Kidney (tissue), 14 donors: Measurements from ENCODE around the gene NFE2L1. TPM values are rescaled to one million over a fixed set of nuclear protein-coding genes. Genes with fewer than 3 reads are reported as not detected.
A peak's percentile ranks its signal among the peaks of the same experiment; 100 is the strongest.

Experiments
- DNase-seq, 5 donors: peaks; one replicate each; pipeline ENCODE4 v3.0.0-alpha.2; 2013 to 2020
- FAIRE-seq: peaks from 2 replicates; lab custom pipeline; 2012; peaks lifted over from hg19 to GRCh38; lab: Jason Lieb, UNC
- H3K27ac ChIP-seq, 2 donors: one replicate each; pipeline ENCODE4 v1.7.0; 2013; ENCODE audit warnings: low read depth in 2 of 2, low read length in 2 of 2, inconsistent platforms in 1 of 2
- H3K27me3 ChIP-seq: one replicate; pipeline ENCODE4 v1.7.1; 2013; ENCODE audit warnings: low read length, inconsistent platforms; ENCODE audit not compliant: control insufficient read depth, insufficient read depth
- H3K36me3 ChIP-seq, 3 donors: one replicate each; pipeline versions ENCODE4 v1.7.0 to v1.7.1; 2013; ENCODE audit warnings: low read length in 3 of 3, control low read depth in 1 of 3, inconsistent platforms in 1 of 3; ENCODE audit not compliant: insufficient read depth in 3 of 3, control insufficient read depth in 2 of 3
- H3K4me1 ChIP-seq, 3 donors: one replicate each; pipeline versions ENCODE4 v1.7.0 to v1.7.1; 2013; ENCODE audit warnings: low read length in 3 of 3, inconsistent platforms in 1 of 3, low read depth in 1 of 3; ENCODE audit not compliant: control insufficient read depth in 2 of 3, insufficient read depth in 2 of 3
- H3K4me3 ChIP-seq, 3 donors: one replicate each; pipeline versions ENCODE4 v1.7.0 to v1.8.1; 2013; ENCODE audit warnings: low read length in 3 of 3, control low read depth in 1 of 3, inconsistent platforms in 1 of 3
- H3K9ac ChIP-seq, 3 donors: one replicate each; pipeline versions ENCODE4 v1.7.0 to v1.7.1; 2013; ENCODE audit warnings: low read length in 3 of 3, control low read depth in 1 of 3, inconsistent platforms in 1 of 3
- H3K9me3 ChIP-seq, 3 donors: one replicate each; pipeline versions ENCODE4 v1.7.0 to v1.7.1; 2013; ENCODE audit warnings: low read length in 3 of 3, control low read depth in 1 of 3, inconsistent platforms in 1 of 3; ENCODE audit not compliant: control insufficient read depth in 2 of 3, insufficient read depth in 1 of 3
- intact Hi-C: fragments of 100-400 bp; cut with DNase I; formaldehyde crosslinking; loops from one replicate; pipeline ENCODE4 v1.11.1; 2022
- polyA plus RNA-seq: library from polyadenylated mRNA; stranded (reverse); fragments of 350-450 nt; fragmentation: Illumina TruSeq; extraction: RNeasy Lipid Tissue Mini Kit (QIAGEN cat#74804); gene quantifications from one replicate; pipeline ENCODE4 v1.2.3, GENCODE V29; 2014; ENCODE audit warnings: low read depth, low replicate concordance; ENCODE audit not compliant: insufficient read depth
- total RNA-seq: library from RNA; stranded (reverse); fragmentation: NEBNext Ultra II Directional; extraction: Animal tissue kit (Norgen Biotek cat#: 25700); gene quantifications from one replicate; pipeline ENCODE4 v1.2.1, GENCODE V29; 2021
- TF ChIP-seq, protein P1 (sequence below): IDR thresholded peaks from 3 replicates; pipeline ENCODE4 v1.5.1; 2012; ENCODE audit warnings: mild to moderate bottlenecking, moderate library complexity, borderline replicate concordance; ENCODE audit not compliant: insufficient read depth; ENCODE audit errors: extremely low read depth
- donor health status: control.
- donor health status: control.
- donor health status: control.
- donor health status: control.
- donor health status: control.
- donor health status: DM: yes; HTN: yes; CAD: no.
- donor health status: Normal renal cell carcinoma (clear cell type).

Gene NFE2L1
- total and polyA plus RNA-seq, 2 donors from 2014 or later, result 146 to 254 TPM

DNA sequence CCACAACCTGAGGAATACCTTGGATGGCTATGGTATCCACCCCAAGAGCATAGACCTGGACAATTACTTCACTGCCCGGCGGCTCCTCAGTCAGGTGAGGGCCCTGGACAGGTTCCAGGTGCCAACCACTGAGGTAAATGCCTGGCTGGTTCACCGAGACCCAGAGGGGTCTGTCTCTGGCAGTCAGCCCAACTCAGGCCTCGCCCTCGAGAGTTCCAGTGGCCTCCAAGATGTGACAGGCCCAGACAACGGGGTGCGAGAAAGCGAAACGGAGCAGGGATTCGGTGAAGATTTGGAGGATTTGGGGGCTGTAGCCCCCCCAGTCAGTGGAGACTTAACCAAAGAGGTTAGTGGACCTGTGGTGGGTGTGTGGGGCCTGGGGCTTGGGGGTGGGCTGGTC, 3.1 kb downstream of the NFE2L1 start:
- H3K9me3 ChIP-seq, result no peaks in the 10 kb centered on the region
- H3K27ac ChIP-seq, result peak overlapping the region; percentile 95 to 98
- H3K27me3 ChIP-seq, result no peaks in the 10 kb centered on the region
- TF ChIP-seq, protein P1, sequence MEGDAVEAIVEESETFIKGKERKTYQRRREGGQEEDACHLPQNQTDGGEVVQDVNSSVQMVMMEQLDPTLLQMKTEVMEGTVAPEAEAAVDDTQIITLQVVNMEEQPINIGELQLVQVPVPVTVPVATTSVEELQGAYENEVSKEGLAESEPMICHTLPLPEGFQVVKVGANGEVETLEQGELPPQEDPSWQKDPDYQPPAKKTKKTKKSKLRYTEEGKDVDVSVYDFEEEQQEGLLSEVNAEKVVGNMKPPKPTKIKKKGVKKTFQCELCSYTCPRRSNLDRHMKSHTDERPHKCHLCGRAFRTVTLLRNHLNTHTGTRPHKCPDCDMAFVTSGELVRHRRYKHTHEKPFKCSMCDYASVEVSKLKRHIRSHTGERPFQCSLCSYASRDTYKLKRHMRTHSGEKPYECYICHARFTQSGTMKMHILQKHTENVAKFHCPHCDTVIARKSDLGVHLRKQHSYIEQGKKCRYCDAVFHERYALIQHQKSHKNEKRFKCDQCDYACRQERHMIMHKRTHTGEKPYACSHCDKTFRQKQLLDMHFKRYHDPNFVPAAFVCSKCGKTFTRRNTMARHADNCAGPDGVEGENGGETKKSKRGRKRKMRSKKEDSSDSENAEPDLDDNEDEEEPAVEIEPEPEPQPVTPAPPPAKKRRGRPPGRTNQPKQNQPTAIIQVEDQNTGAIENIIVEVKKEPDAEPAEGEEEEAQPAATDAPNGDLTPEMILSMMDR, result no peak
- H3K9ac ChIP-seq, result peak overlapping the region in 1 of 3 donors; percentile 47
- intact Hi-C loops, result no loop called here
- no peak for FAIRE-seq
- peaks cover 3 to 18% (median 6%) of the 10 kb centered on the region in 3 donors for H3K36me3 ChIP-seq
- peak overlapping the region in 2 of 3 donors; percentile 55 to 94 for H3K4me3 ChIP-seq
- H3K4me1 ChIP-seq, result peaks cover 18 to 54% (median 49%) of the 10 kb centered on the region in 3 donors
- DNase-seq, result peak in 2 of 5 donors; percentile 58 to 85

DNA sequence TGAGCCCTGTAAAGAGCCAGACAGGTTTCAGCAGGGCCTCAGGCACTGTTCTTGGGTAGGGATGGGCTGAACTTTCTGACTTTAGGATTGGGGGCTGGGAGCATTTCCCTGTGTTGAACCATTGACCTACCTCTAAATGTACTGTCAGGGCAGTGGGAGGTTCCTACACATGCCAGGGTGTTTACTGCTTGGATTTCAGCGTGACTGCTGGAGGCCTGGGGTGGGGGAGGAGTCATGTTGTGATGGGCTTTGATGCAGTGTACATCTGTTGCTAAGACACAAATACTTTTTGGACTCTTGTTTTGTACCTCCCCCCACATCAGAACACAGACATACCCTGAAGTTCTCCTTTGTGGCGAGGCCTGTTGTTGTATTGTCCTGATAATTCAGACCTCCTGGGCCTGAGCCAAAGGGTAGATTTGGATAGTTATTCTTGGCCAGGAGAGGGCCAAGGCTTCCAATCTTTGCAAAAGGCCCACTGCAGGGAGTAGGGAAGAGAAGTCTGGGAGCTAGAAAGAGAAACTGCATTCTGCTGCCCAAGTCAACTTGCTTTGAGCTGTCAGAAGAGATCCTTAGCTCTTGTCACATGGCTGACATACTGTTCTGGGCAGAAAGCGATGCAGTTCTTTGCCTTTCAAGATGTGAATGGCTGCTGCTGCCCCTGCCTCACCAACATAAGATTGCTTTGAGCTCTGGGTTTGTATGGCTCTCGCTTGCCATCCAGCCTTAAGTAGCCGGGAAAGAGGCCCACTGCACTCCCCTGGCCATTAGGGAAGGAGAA, 3.7 kb downstream of the NFE2L1 start:
- DNase-seq, result peak in 4 of 5 donors; percentile 68 to 89 (median 72)
- H3K27ac ChIP-seq, result peak overlapping the region; percentile 95 to 98
- peak overlapping the region in 2 of 3 donors; percentile 48 to 94 for H3K4me3 ChIP-seq
- TF ChIP-seq, protein P1, result no peak
- no peaks in the 10 kb centered on the region for H3K9me3 ChIP-seq
- intact Hi-C loops, result no loop called here
- no peaks in the 10 kb centered on the region for H3K27me3 ChIP-seq
- peaks cover 3 to 24% (median 12%) of the 10 kb centered on the region in 3 donors for H3K36me3 ChIP-seq
- no peak for FAIRE-seq
- peaks cover 18 to 53% (median 49%) of the 10 kb centered on the region in 3 donors for H3K4me1 ChIP-seq
- H3K9ac ChIP-seq, result peak overlapping the region in 2 of 3 donors; percentile 38 to 47

DNA sequence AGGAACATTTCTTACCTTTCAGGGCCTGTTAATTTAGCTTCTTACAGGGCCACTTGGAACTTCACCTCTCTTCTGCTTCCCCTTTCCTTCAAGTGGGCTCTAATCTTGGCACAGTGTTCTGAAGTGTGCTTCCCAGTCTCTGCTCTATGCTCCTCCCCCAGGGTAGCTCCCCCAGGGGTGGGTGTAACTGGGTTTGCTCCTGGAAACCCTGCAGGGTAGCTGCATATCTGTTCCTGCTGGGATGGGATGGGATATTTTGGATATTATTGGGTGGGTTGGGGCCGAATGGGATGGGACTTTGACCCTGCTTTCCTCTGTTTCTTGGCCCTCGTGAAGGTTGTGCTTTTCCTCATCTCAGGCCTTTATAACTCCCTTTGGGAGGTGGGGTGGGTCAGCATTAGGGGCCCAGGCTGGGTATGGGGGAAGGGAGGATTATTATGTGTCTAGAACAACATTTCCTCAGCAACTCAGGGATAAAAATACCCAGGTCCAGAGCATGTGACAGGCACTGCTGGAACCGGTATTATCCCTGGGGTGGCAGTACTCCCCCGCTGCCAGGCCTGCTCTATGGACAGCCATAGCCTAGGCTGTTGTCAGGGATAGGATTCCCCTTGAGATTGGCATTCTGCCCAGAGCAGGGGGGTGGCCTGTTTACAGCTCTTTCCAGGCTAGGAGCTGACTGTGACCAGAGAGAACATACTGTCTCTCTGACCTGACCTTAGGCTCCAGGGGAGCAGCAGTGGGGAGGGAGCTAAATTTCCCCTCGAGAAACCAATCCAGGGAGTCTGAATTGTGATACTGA, 5.0 kb downstream of the NFE2L1 start:
- FAIRE-seq, result no peak
- H3K27ac ChIP-seq, result peak overlapping the region; percentile 95 to 98
- TF ChIP-seq, protein P1, result no peak
- peak; percentile 76 to 93 (median 82) for DNase-seq
- intact Hi-C loops, result no loop called here
- peaks cover 9 to 37% (median 24%) of the 10 kb centered on the region in 3 donors for H3K36me3 ChIP-seq
- H3K9ac ChIP-seq, result peak overlapping the region in 1 of 3 donors; percentile 47
- peaks cover 18 to 52% (median 49%) of the 10 kb centered on the region in 3 donors for H3K4me1 ChIP-seq
- peak overlapping the region in 2 of 3 donors; percentile 48 to 94 for H3K4me3 ChIP-seq
- H3K9me3 ChIP-seq, result no peaks in the 10 kb centered on the region
- H3K27me3 ChIP-seq, result no peaks in the 10 kb centered on the region
